ENCODE results near the gene MXD1. TPM values are rescaled to one million over a fixed set of nuclear protein-coding genes. Genes with fewer than 3 reads are reported as not detected.

The MXD1 gene
- total RNA-seq, 1 experiment from 2014 or later: 13.3 TPM

DNA sequence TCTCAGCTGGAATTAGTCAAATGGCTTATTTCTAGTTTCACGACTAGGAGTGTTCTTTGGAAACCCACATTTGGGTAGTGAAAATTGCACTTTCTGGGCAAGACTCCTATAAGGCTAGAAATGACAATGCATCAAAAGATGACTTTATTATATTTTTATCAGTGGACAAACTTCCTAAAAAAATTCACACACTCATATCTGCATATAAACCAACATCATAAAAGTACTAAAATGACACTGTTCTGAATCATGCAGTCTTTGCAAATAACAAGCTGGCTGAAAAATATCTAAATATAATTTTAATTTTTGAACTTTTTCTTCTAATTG is 17.6 kb downstream of the MXD1 start:
- Mint-ChIP-seq H3K4me3 (ENCODE audit: low read depth, unreplicated experiment) (no peak overlapping the region), H3K9me3 (ENCODE audit: low read depth, unreplicated experiment) (no peaks in the 10 kb centered on the region), H3K27ac (ENCODE audit: unreplicated experiment) (no peak overlapping the region), H3K27me3 (ENCODE audit: unreplicated experiment) (no peaks in the 10 kb centered on the region), H3K36me3 (ENCODE audit: insufficient read depth, unreplicated experiment) (peaks cover 13% of the 10 kb centered on the region), H3K4me1 (ENCODE audit: low read depth, unreplicated experiment) (peaks cover 43% of the 10 kb centered on the region)
- intact Hi-C loops (cut with micrococcal nuclease; ENCODE audit: unreplicated experiment): loop anchor here (5.0 kb wide), 1 partner anchor 140 kb away; no protein-coding TSS in a partner anchor
- no TSS peak for BruUV-seq (replicated peaks)
- no peak for TF ChIP-seq CTCF (IDR thresholded peaks at IDR 0.05; ENCODE audit: unreplicated experiment)
- no peak for DNase-seq
- CTCF ChIA-PET: interaction anchor here (0.5 to 2.1 kb wide), 2 partner anchors 18 to 138 kb away, joined by 3 to 8 read pairs; partner anchors contain the start of gene MXD1

- intact Hi-C loops (cut with micrococcal nuclease; ENCODE audit: unreplicated experiment): loop anchor here (5.0 kb wide), 1 partner anchor 139 kb away; no protein-coding TSS in a partner anchor
- no peak for TF ChIP-seq CTCF (IDR thresholded peaks at IDR 0.05; ENCODE audit: unreplicated experiment)
- Mint-ChIP-seq H3K36me3 (ENCODE audit: insufficient read depth, unreplicated experiment) (peaks cover 20% of the 10 kb centered on the region), H3K4me3 (ENCODE audit: low read depth, unreplicated experiment) (no peak overlapping the region), H3K9me3 (ENCODE audit: low read depth, unreplicated experiment) (no peaks in the 10 kb centered on the region), H3K4me1 (ENCODE audit: low read depth, unreplicated experiment) (peaks cover 43% of the 10 kb centered on the region), H3K27ac (ENCODE audit: unreplicated experiment) (peak overlapping the region; percentile 93), H3K27me3 (ENCODE audit: unreplicated experiment) (no peaks in the 10 kb centered on the region)
- no peak for DNase-seq
- BruUV-seq (replicated peaks): no TSS peak
- CTCF ChIA-PET: interaction anchor here (0.9 to 2.1 kb wide), 2 partner anchors 19 to 138 kb away, joined by 5 to 8 read pairs; partner anchors contain the start of gene MXD1
These were observed 18.4 kb downstream of the MXD1 start for GRCh38 chr2:69933254-69933828.

- Mint-ChIP-seq H3K27me3 (ENCODE audit: unreplicated experiment) (no peaks in the 10 kb centered on the region), H3K4me3 (ENCODE audit: low read depth, unreplicated experiment) (peak overlapping the region; percentile 49), H3K27ac (ENCODE audit: unreplicated experiment) (peak overlapping the region; percentile 93)
These were observed 19.1 kb downstream of the MXD1 start for GRCh38 chr2:69933839-69934613.

GRCh38 chr2:69934614-69934908 is 19.7 kb downstream of the MXD1 start:
- no TSS peak for BruUV-seq (replicated peaks)
- Mint-ChIP-seq H3K36me3 (ENCODE audit: insufficient read depth, unreplicated experiment) (peaks cover 30% of the 10 kb centered on the region), H3K4me1 (ENCODE audit: low read depth, unreplicated experiment) (peaks cover 43% of the 10 kb centered on the region), H3K9me3 (ENCODE audit: low read depth, unreplicated experiment) (no peaks in the 10 kb centered on the region), H3K27ac (ENCODE audit: unreplicated experiment) (peak overlapping the region; percentile 93), H3K27me3 (ENCODE audit: unreplicated experiment) (no peaks in the 10 kb centered on the region), H3K4me3 (ENCODE audit: low read depth, unreplicated experiment) (peak overlapping the region; percentile 49)
- intact Hi-C loops (cut with micrococcal nuclease; ENCODE audit: unreplicated experiment): loop anchor here (5.0 kb wide), 1 partner anchor 138 kb away; no protein-coding TSS in a partner anchor
- CTCF ChIA-PET: interaction anchor here (2.1 kb wide), 1 partner anchor 20 kb away, joined by 8 read pairs; the partner anchor contains the start of gene MXD1
- TF ChIP-seq CTCF (IDR thresholded peaks at IDR 0.05; ENCODE audit: unreplicated experiment): no peak
- no peak for DNase-seq

More at GRCh38 chr2:69933839-69934613, 19.1 kb downstream of the MXD1 start:
- no peak for TF ChIP-seq CTCF (IDR thresholded peaks at IDR 0.05; ENCODE audit: unreplicated experiment)
- CTCF ChIA-PET: interaction anchor here (0.9 to 2.1 kb wide), 2 partner anchors 20 to 137 kb away, joined by 5 to 8 read pairs; partner anchors contain the start of gene MXD1
- intact Hi-C loops (cut with micrococcal nuclease; ENCODE audit: unreplicated experiment): loop anchor here (5.0 kb wide), 1 partner anchor 138 kb away; no protein-coding TSS in a partner anchor
- Mint-ChIP-seq H3K36me3 (ENCODE audit: insufficient read depth, unreplicated experiment) (peaks cover 26% of the 10 kb centered on the region), H3K4me1 (ENCODE audit: low read depth, unreplicated experiment) (peaks cover 43% of the 10 kb centered on the region), H3K9me3 (ENCODE audit: low read depth, unreplicated experiment) (no peaks in the 10 kb centered on the region)
- DNase-seq: peak; percentile 20
- no TSS peak for BruUV-seq (replicated peaks)

Measured in Calu3 (cell line).